ENCODE data around the gene HS3ST3A1.

DNA sequence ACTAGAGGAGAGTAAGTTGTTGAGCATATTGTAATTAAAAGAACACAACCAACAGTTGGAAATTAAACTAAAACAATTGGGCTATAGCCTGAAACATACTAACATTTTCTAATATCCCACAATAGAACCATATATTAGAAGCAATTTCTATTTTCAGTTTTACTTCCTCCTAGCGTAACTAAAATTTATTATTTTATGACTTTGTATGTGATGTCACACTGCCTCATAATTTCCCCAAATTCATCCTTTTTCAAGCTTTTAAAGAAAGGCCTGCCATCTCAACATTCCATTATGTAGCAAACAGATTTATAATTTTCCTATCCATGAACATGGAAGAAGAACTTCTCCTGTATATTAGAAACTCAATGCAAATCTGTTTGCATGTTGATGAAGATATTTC is 110.2 kb downstream of the HS3ST3A1 start:
- TF ChIP-seq YY1 (IDR thresholded peaks at IDR 0.05; ENCODE audit: insufficient read depth, insufficient read length) = no peak
- TF ChIP-seq ZNF274 (IDR thresholded peaks at IDR 0.05; ENCODE audit: low read depth, low read length) = no peak
- no peak for TF ChIP-seq SUZ12 (IDR thresholded peaks at IDR 0.05; ENCODE audit: extremely low read depth, insufficient read depth, insufficient read length)
